Liver (tissue), 9 donors: ENCODE results near the gene GGT6. TPM values are rescaled to one million over a fixed set of nuclear protein-coding genes. Genes with fewer than 3 reads are reported as not detected.
A peak's percentile ranks its signal among the peaks of the same experiment; 100 is the strongest.

Source experiments
- DNase-seq: peaks from one replicate; pipeline ENCODE4 v3.0.0-alpha.2; 2017; ENCODE audit warnings: low spot score
- H3K27ac ChIP-seq, 2 donors: one replicate each; pipeline ENCODE4 v1.7.0; 2013; ENCODE audit warnings: inconsistent platforms in 2 of 2, low read length in 2 of 2, control low read depth in 1 of 2, low read depth in 1 of 2, mild to moderate bottlenecking in 1 of 2
- H3K27me3 ChIP-seq, 4 donors: one replicate each; pipeline versions ENCODE4 v1.6.1 to v1.7.0; 2013; ENCODE audit warnings: low read length in 3 of 4, inconsistent platforms in 1 of 4, mild to moderate bottlenecking in 1 of 4, moderate library complexity in 1 of 4; ENCODE audit not compliant: control insufficient read depth in 4 of 4, insufficient read depth in 4 of 4
- H3K36me3 ChIP-seq, 4 donors: one replicate each; pipeline versions ENCODE4 v1.6.1 to v1.7.0; 2013; ENCODE audit warnings: low read length in 3 of 4, mild to moderate bottlenecking in 3 of 4, low read depth in 1 of 4, moderate library complexity in 1 of 4; ENCODE audit not compliant: control insufficient read depth in 4 of 4, insufficient read depth in 3 of 4
- H3K4me1 ChIP-seq, 4 donors: one replicate each; pipeline versions ENCODE4 v1.6.1 to v1.7.0; 2013; ENCODE audit warnings: low read length in 3 of 4, mild to moderate bottlenecking in 3 of 4, moderate library complexity in 1 of 4; ENCODE audit not compliant: control insufficient read depth in 4 of 4, insufficient read depth in 4 of 4
- H3K4me3 ChIP-seq, 3 donors: one replicate each; pipeline versions ENCODE4 v1.6.1 to v1.7.0; 2013; ENCODE audit warnings: low read length in 3 of 3, control low read depth in 1 of 3, low read depth in 1 of 3, mild to moderate bottlenecking in 1 of 3
- H3K9ac ChIP-seq, 2 donors: one replicate each; pipeline ENCODE4 v1.7.0; 2013; ENCODE audit warnings: low read length in 2 of 2, mild to moderate bottlenecking in 2 of 2, moderate library complexity in 2 of 2, control low read depth in 1 of 2, low read depth in 1 of 2
- H3K9me3 ChIP-seq, 4 donors: one replicate each; pipeline versions ENCODE4 v1.6.1 to v1.7.0; 2013; ENCODE audit warnings: low read length in 3 of 4; ENCODE audit not compliant: control insufficient read depth in 4 of 4
- ATF3 ChIP-seq: IDR thresholded peaks from 2 replicates; pipeline ENCODE4 v1.6.1; 2016; ENCODE audit warnings: antibody characterized with exemption
- CTCF ChIP-seq: fragments of 150-350 bp; IDR thresholded peaks from 2 replicates; pipeline ENCODE4 v1.5.1; 2017; ENCODE audit warnings: improper control_type of control experiment, low read depth, low read length; ENCODE audit not compliant: missing input control
- FOXA1 ChIP-seq: IDR thresholded peaks from 2 replicates; pipeline ENCODE4 v1.6.1; 2016; ENCODE audit warnings: antibody characterized with exemption
- FOXA2 ChIP-seq: IDR thresholded peaks from 2 replicates; pipeline ENCODE4 v1.6.1; 2016; ENCODE audit warnings: antibody characterized with exemption
- GABPA ChIP-seq, 2 donors: IDR thresholded peaks in 1 of 2; conservative IDR thresholded peaks in 1 of 2; 2 replicates each; pipeline ENCODE4 v1.6.1; 2016; ENCODE audit warnings: antibody characterized with exemption in 2 of 2, mild to moderate bottlenecking in 1 of 2, moderate library complexity in 1 of 2
- HNF4A ChIP-seq, 2 donors: conservative IDR thresholded peaks; 2 replicates each; pipeline ENCODE4 v1.6.1; 2016; ENCODE audit warnings: antibody characterized with exemption in 2 of 2, mild to moderate bottlenecking in 2 of 2
- HNF4G ChIP-seq: IDR thresholded peaks from 2 replicates; pipeline ENCODE4 v1.6.1; 2016; ENCODE audit warnings: antibody characterized with exemption
- MAX ChIP-seq: IDR thresholded peaks from 2 replicates; pipeline ENCODE4 v1.6.1; 2016; ENCODE audit warnings: antibody characterized with exemption
- NR2F2 ChIP-seq: IDR thresholded peaks from 2 replicates; pipeline ENCODE4 v1.6.1; 2016; ENCODE audit warnings: antibody characterized with exemption
- RAD21 ChIP-seq, 2 donors: IDR thresholded peaks; 2 replicates each; pipeline ENCODE4 v1.6.1; 2016; ENCODE audit warnings: antibody characterized with exemption in 2 of 2, mild to moderate bottlenecking in 2 of 2
- RXRA ChIP-seq, 2 donors: IDR thresholded peaks; 2 replicates each; pipeline ENCODE4 v1.6.1; 2017 to 2018; ENCODE audit warnings: antibody characterized with exemption in 2 of 2, mild to moderate bottlenecking in 1 of 2
- TAF1 ChIP-seq: conservative IDR thresholded peaks from 2 replicates; pipeline ENCODE4 v1.6.1; 2016; ENCODE audit warnings: antibody characterized with exemption, mild to moderate bottlenecking
- YY1 ChIP-seq: IDR thresholded peaks from 2 replicates; pipeline ENCODE4 v1.6.1; 2016; ENCODE audit warnings: antibody characterized with exemption, mild to moderate bottlenecking
- ZBTB33 ChIP-seq: IDR thresholded peaks from 2 replicates; pipeline ENCODE4 v1.6.1; 2016; ENCODE audit warnings: antibody characterized with exemption
- WGBS: extraction: QIAGEN DNeasy Blood & Tissue Kit; methylation state at CpG from one replicate; pipeline ENCODE4 v1.1.7; 2013; 5-methylcytosine and 5-hydroxymethylcytosine counted together
- polyA plus RNA-seq, 2 donors: library from polyadenylated mRNA; stranded (reverse) in 1 of 2; unstranded in 1 of 2; fragments of 200-250 nt in 1 of 2; fragments of >200 nt in 1 of 2; fragmentation: Nextera tagmentation in 1 of 2; extraction: Ambion mirVana in 1 of 2; gene quantifications; one replicate each; pipeline versions ENCODE4 v1.2.1 to v1.2.3, GENCODE V29; 2013 to 2015
- total RNA-seq, 2 donors: library from RNA; depleted of rRNA; stranded (reverse); fragments of >200 nt; gene quantifications; one replicate each; pipeline ENCODE4 v1.2.3, GENCODE V29; 2014
- donor health status: healthy.
- donor health status: healthy.
- donor health status: healthy.
- donor health status: healthy.
- donor health status: healthy.

The GGT6 gene
- total and polyA plus RNA-seq, 4 donors = 0.19 to 1.1 (median 0.53) TPM

GRCh38 chr17:4594931-4595684 is 34.7 kb upstream of the GGT6 start:
- DNase-seq = peak; percentile 45
- no peaks in the 10 kb centered on the region for H3K4me1 ChIP-seq

GRCh38 chr17:4594406-4594805 is 34.0 kb upstream of the GGT6 start:
- no peaks in the 10 kb centered on the region for H3K36me3 ChIP-seq
- WGBS = 95% methylated on average over 7 of the region's 7 CpGs
- no peaks in the 10 kb centered on the region for H3K9me3 ChIP-seq
- no peaks in the 10 kb centered on the region for H3K27me3 ChIP-seq
- H3K27ac ChIP-seq = no peak overlapping the region
- TF ChIP-seq FOXA1 (no peak), GABPA (IDR thresholded peaks at IDR 0.05 in 1 of 2, conservative IDR thresholded peaks at IDR 0.05 in 1 of 2) (no peak)
- H3K9ac ChIP-seq = no peak overlapping the region
- no peak overlapping the region for H3K4me3 ChIP-seq
- H3K4me1 ChIP-seq = no peaks in the 10 kb centered on the region
- no peak for DNase-seq

More at GRCh38 chr17:4594931-4595684, 34.7 kb upstream of the GGT6 start:
- Histone ChIP-seq H3K9ac (no peak overlapping the region), H3K4me3 (no peak overlapping the region), H3K9me3 (no peaks in the 10 kb centered on the region), H3K36me3 (no peaks in the 10 kb centered on the region), H3K27ac (no peak overlapping the region), H3K27me3 (no peaks in the 10 kb centered on the region)
- 40% methylated on average over 29 of the region's 29 CpGs for WGBS
- TF ChIP-seq RXRA (IDR thresholded peaks at IDR 0.05) (no peak), CTCF (peak; percentile 32), TAF1 (no peak), RAD21 (IDR thresholded peaks at IDR 0.05) (peak in 1 of 2 donors; percentile 68)

GRCh38 chr17:4593021-4593421 is 32.6 kb upstream of the GGT6 start:
- Histone ChIP-seq H3K27me3 (no peaks in the 10 kb centered on the region), H3K4me1 (no peaks in the 10 kb centered on the region), H3K4me3 (no peak overlapping the region), H3K9me3 (no peaks in the 10 kb centered on the region), H3K36me3 (no peaks in the 10 kb centered on the region), H3K9ac (no peak overlapping the region), H3K27ac (no peak overlapping the region)
- whole genome bisulfite sequencing = 82% methylated on average over 14 of the region's 14 CpGs
- DNase-seq = no peak
- no peak for TF ChIP-seq NR2F2
- TF ChIP-seq RXRA (IDR thresholded peaks at IDR 0.05) = no peak
- no peak for TF ChIP-seq HNF4A (conservative IDR thresholded peaks at IDR 0.05)
- no peak for TF ChIP-seq HNF4G
- TF ChIP-seq TAF1 = no peak
- TF ChIP-seq CTCF = no peak
- TF ChIP-seq FOXA1 = no peak
- no peak for TF ChIP-seq MAX
- no peak for TF ChIP-seq GABPA (IDR thresholded peaks at IDR 0.05 in 1 of 2, conservative IDR thresholded peaks at IDR 0.05 in 1 of 2)
- TF ChIP-seq FOXA2 = no peak
- TF ChIP-seq YY1 = no peak
- TF ChIP-seq ZBTB33 = no peak
- TF ChIP-seq ATF3 = no peak
